Activated CD4-positive, alpha-beta T cell treated with anti-CD3 and anti-CD28 coated beads, Interleukin-2, amount 10 ng/mL, durations not matched to agents 24 days and 14 days (primary cell): ENCODE measurements around the gene HCK. TPM values are rescaled to one million over a fixed set of nuclear protein-coding genes. Genes with fewer than 3 reads are reported as not detected.
A peak's percentile ranks its signal among the peaks of the same experiment; 100 is the strongest.
"Not testable (repeated sequence)": the region's sequence is repeated elsewhere in the genome, so short reads cannot be mapped to it uniquely, and the experiment has no call there.

Source experiments
- DNase-seq: peaks from one replicate; pipeline ENCODE4 v3.0.0; 2022
- H3K27ac Mint-ChIP-seq: one replicate; pipeline ENCODE4 v1.8.0; 2022; ENCODE audit warnings: mild to moderate bottlenecking, mixed read lengths
- H3K27me3 Mint-ChIP-seq: one replicate; pipeline ENCODE4 v1.8.0; 2022; ENCODE audit warnings: mixed read lengths
- H3K36me3 Mint-ChIP-seq: one replicate; pipeline ENCODE4 v1.8.0; 2022; ENCODE audit warnings: low read depth, mild to moderate bottlenecking, mixed read lengths
- H3K4me1 Mint-ChIP-seq: one replicate; pipeline ENCODE4 v1.8.0; 2021; ENCODE audit warnings: mixed read lengths
- H3K4me3 Mint-ChIP-seq: one replicate; pipeline ENCODE4 v1.8.0; 2022; ENCODE audit warnings: mild to moderate bottlenecking, moderate library complexity, mixed read lengths
- H3K9me3 Mint-ChIP-seq: one replicate; pipeline ENCODE4 v1.8.0; 2021; ENCODE audit warnings: mixed read lengths
- intact Hi-C: fragments of 100-400 bp; cut with micrococcal nuclease; formaldehyde crosslinking; loops from one replicate; pipeline ENCODE4 v1.15.1; 2023
- total RNA-seq: library from RNA; stranded (reverse); gene quantifications from 2 replicates; pipeline ENCODE4 v1.2.3, GENCODE V29; 2022

HCK gene
- total RNA-seq, 1 donor from 2014 or later = not detected

DNA sequence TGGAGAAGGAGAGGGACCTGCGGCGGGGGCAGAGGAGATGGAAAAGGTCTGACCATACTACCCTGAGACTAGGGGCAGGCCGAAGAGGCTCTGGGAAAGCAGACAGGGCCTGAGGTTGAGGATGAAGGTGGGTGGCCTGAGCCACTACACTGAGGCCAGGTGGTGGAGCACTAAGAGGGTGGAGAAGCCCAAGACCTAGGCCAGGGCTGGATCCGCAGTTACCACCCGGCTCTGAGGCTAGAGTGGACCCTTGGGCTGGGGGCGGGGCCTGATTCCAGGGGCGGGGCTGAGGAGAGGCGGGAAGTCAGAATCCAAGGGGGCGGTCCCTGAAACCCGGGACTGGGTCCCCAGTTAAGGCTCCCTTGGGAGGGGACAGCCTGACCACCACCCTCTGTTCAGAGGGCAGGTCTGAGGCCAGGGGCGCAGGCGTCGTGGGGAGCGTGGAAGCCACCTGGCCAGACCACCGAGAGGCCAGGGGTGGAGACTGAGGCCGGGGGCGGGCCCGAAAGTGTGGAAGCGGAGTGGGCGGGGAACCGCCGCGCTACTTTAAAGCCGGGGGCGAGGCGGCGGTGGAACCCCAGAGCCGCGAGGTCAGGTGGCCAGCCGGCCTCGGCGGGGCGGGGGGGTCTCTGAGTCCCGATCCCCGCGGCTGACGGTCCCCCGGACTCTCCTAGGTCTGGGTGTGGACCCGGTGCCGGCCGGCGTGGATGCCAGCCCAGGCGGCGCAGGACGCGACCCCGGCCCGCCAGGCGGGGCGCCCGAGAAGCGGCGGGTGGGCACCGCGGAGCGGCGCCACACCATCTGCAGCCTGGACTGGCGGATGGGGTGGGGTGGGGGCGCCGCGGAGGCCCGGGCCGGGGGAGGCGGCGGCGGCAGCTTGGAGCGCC, 33.5 kb upstream of the HCK start:
- H3K9me3 Mint-ChIP-seq = no peaks in the 10 kb centered on the region
- DNase-seq = peak; percentile 82
- H3K4me3 Mint-ChIP-seq = peak overlapping the region; percentile 83
- peaks cover 71% of the 10 kb centered on the region for H3K27me3 Mint-ChIP-seq
- H3K36me3 Mint-ChIP-seq = no peaks in the 10 kb centered on the region
- intact Hi-C loops = loop anchor here (5.0 kb wide), 1 partner anchor 66 kb away; the partner anchor contains the start of gene PDRG1
- H3K27ac Mint-ChIP-seq = no peak overlapping the region
- H3K4me1 Mint-ChIP-seq = peaks cover 18% of the 10 kb centered on the region

DNA sequence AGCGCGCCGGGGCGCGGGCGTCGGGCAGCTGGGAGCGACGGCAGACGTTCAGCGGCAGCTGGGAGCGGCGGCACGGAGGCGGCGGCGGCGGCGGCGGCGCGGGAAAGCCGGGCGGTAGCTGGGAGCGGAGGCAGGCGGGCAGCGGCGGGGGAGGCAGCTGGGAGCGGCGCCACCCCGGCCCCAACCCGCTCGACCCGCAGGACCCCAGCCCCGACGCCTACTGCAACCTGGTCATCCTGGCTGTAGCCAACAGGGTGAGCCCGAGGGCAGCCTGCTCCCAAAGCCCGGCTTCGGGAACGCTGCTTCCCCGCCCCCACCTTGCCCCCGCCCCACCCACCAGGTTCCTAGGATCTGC, 32.9 kb upstream of the HCK start:
- H3K36me3 Mint-ChIP-seq = no peaks in the 10 kb centered on the region
- peaks cover 73% of the 10 kb centered on the region for H3K27me3 Mint-ChIP-seq
- H3K4me3 Mint-ChIP-seq = peak overlapping the region; percentile 85
- no peaks in the 10 kb centered on the region for H3K9me3 Mint-ChIP-seq
- intact Hi-C loops = loop anchor here (5.0 kb wide), 1 partner anchor 67 kb away; the partner anchor contains the start of gene PDRG1
- no peak overlapping the region for H3K27ac Mint-ChIP-seq
- H3K4me1 Mint-ChIP-seq = peaks cover 18% of the 10 kb centered on the region
- no peak for DNase-seq

DNA sequence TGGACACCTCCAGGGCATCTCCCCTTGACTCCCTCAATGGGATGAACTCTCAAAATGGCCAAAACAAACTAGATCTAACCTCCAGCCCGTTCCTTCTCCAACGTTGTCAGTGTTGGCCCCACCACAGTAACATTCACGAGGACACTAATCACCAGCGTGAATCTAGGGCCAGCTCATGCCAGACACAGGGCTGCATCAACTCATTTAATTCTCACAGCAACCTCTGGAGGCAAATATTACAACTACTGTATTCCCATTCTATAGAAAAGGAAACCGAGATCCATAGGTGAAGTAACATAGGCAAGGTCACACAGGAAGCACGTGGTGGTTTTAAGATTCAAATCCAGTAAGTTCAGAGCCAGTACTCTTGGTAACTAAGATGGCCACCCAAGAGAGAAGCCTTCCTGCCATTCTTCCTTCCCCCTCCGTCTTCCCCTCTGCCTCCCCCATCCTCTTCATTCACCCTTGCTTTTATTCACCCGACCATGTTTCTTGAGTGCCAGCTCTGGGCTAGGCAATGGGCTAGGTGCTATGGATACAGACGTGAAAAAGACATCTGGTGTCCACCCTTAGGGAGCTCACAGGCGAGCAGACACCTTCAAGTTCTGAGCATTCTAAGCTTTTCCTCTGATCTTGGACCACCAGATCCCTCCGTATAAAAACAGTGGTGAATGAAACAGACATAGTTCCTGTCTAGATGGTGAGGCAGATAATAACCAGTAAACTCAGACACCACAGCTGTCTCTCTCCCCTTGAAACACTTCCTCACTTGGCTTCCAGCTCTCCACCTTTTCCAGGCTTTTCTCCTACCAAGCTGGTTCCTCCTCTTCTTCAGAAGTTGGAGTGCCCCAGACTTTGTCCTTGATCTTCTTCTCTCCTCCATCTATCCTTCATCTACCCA, 32.2 kb upstream of the HCK start:
- intact Hi-C loops = loop anchor here (5.0 kb wide), 1 partner anchor 68 kb away; the partner anchor contains the start of gene PDRG1
- Mint-ChIP-seq H3K27me3 (peaks cover 68% of the 10 kb centered on the region), H3K27ac (no peak overlapping the region), H3K4me1 (peaks cover 18% of the 10 kb centered on the region), H3K4me3 (peak overlapping the region; percentile 85), H3K9me3 (no peaks in the 10 kb centered on the region), H3K36me3 (no peaks in the 10 kb centered on the region)
- no peak for DNase-seq

DNA sequence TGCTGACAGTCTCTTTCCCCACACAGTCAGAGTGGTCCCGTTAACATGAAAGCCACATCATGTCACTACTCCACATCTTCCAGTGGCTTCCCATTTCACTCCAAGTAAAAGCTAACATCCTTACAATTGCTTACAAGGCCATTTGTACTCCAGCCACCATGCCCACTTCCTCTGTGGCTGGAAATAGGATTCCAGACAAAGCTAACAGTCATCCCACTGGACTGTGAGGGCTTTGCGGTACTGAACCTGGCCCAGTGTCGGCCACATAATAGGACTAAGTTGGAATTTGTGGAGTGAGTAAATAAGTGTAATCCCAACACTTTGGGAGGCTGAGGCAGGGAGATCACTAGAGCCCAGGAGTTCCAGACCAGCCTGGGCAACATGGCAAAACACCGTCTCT, 31.0 kb upstream of the HCK start:
- no peaks in the 10 kb centered on the region for H3K36me3 Mint-ChIP-seq
- no peak overlapping the region for H3K27ac Mint-ChIP-seq
- peaks cover 18% of the 10 kb centered on the region for H3K4me1 Mint-ChIP-seq
- no peaks in the 10 kb centered on the region for H3K9me3 Mint-ChIP-seq
- DNase-seq = no peak
- H3K4me3 Mint-ChIP-seq = no peak overlapping the region
- intact Hi-C loops = no loop called here
- peaks cover 65% of the 10 kb centered on the region for H3K27me3 Mint-ChIP-seq

DNA sequence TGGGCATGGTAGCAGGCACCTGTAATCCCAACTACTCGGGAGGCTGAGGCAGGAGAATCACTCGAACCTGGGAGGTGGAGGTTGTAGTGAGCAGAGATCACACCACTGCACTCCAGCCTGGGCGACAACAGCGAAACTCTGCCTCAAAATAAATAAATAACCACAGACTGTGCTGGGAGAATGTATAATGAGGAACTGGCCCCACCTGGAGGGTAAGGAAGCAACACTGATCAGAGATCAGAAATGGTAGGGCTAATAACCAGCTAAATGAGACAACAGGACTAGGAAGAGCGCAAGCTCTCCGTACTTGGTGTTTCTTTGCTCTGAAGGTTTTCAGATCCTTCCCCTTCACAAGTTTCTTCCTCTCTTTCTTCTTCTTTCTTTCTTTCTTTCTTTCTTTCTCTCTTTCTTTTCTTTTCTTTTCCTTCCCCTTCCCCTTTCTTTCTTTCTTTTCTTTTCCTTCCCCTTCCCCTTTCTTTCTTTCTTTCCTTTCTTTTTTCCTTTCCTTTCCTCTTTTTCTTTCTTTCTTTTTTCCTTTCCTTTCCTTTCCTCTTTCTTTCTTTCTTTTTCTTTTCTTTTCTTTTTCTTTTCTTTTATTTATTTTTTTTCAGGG, 27.3 kb upstream of the HCK start:
- H3K4me1 Mint-ChIP-seq = peaks cover 7% of the 10 kb centered on the region
- H3K36me3 Mint-ChIP-seq = no peaks in the 10 kb centered on the region
- no peak for DNase-seq
- no peaks in the 10 kb centered on the region for H3K9me3 Mint-ChIP-seq
- intact Hi-C loops = no loop called here
- no peak overlapping the region for H3K27ac Mint-ChIP-seq
- no peak overlapping the region for H3K4me3 Mint-ChIP-seq
- peaks cover 49% of the 10 kb centered on the region for H3K27me3 Mint-ChIP-seq

DNA sequence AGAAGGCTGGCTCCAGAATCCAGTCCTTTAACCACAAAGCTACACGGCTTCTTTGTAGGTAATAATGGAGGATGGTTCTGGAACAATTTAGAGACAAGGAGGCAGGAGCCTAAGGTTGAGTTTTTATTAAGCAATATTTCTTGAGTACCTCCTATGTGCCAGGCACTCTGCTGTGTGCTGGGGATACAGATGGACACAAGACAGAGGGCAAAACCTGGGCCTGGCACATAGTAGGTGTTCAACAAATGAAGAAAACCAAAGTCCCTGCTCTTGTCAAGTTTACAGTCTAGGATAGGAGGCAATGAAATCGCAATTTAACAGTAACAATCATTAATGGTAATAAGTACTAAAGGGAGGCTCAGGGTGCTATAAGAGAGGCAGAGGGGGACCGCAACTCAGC, 24.4 kb upstream of the HCK start:
- intact Hi-C loops = no loop called here
- H3K27me3 Mint-ChIP-seq = peaks cover 35% of the 10 kb centered on the region
- no peak for DNase-seq

DNA sequence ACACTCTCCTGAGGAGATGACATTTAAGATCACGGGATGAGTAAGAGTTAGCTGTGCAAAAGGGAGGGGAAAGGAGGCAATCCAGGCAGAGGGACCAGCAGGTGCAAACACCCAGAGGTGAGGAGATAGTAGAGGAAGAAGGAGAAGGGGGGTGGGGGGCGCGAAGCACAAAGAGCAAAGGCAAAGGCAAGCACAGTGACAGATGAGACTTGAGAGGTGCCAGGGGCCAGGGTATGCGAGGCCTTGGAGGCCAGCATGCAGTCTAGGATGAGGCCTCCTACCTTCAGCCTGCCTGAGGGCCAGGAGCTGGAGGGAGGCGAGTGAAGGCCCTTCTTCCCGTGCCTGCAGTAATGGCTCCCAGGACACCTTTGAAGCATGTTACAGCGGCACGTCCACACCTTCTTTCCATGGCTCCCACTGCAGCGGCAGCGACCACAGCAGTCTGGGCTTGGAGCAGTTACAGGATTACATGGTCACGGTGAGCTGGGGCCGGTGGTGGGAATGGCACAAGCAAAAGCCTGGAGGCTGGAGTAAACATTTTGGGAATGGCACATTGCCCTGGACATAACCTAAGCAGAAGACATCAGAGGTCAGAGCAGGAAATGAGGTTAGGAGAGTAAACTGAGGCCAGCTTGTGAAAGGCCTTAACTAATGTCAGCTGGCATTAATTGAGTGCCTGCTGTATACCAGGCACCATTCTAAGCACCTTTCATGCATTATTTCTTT, 23.2 kb upstream of the HCK start:
- DNase-seq = no peak
- H3K27ac Mint-ChIP-seq = no peak overlapping the region
- no peak overlapping the region for H3K4me3 Mint-ChIP-seq
- intact Hi-C loops = no loop called here
- peaks cover 36% of the 10 kb centered on the region for H3K27me3 Mint-ChIP-seq
- no peaks in the 10 kb centered on the region for H3K36me3 Mint-ChIP-seq
- H3K9me3 Mint-ChIP-seq = no peaks in the 10 kb centered on the region
- H3K4me1 Mint-ChIP-seq = no peaks in the 10 kb centered on the region

More for the DNA sequence above, 24.4 kb upstream of the HCK start:
- Mint-ChIP-seq H3K4me1 (no peaks in the 10 kb centered on the region), H3K36me3 (no peaks in the 10 kb centered on the region), H3K4me3 (no peak overlapping the region), H3K9me3 (no peaks in the 10 kb centered on the region), H3K27ac (no peak overlapping the region)

DNA sequence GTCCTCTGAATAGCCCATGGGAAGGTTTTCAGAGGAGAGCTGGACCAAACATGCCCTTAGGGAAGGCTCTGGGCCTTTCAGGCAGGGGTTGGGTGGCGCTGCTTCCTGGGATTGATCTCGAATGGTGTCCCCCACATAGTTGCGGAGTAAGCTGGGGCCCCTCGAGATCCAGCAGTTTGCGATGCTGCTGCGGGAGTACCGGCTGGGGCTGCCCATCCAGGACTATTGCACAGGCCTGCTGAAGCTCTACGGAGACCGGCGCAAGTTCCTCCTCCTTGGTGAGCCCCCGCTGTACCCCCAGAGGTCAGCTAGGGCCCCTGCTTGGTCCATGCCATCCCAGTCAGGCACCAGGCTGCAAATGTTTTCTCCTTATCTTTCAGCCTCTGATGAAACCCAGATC, 22.5 kb upstream of the HCK start:
- no peak for DNase-seq
- no peak overlapping the region for H3K4me3 Mint-ChIP-seq
- intact Hi-C loops = no loop called here
- peaks cover 36% of the 10 kb centered on the region for H3K27me3 Mint-ChIP-seq
- H3K27ac Mint-ChIP-seq = no peak overlapping the region
- no peaks in the 10 kb centered on the region for H3K4me1 Mint-ChIP-seq
- no peaks in the 10 kb centered on the region for H3K36me3 Mint-ChIP-seq
- H3K9me3 Mint-ChIP-seq = no peaks in the 10 kb centered on the region

DNA sequence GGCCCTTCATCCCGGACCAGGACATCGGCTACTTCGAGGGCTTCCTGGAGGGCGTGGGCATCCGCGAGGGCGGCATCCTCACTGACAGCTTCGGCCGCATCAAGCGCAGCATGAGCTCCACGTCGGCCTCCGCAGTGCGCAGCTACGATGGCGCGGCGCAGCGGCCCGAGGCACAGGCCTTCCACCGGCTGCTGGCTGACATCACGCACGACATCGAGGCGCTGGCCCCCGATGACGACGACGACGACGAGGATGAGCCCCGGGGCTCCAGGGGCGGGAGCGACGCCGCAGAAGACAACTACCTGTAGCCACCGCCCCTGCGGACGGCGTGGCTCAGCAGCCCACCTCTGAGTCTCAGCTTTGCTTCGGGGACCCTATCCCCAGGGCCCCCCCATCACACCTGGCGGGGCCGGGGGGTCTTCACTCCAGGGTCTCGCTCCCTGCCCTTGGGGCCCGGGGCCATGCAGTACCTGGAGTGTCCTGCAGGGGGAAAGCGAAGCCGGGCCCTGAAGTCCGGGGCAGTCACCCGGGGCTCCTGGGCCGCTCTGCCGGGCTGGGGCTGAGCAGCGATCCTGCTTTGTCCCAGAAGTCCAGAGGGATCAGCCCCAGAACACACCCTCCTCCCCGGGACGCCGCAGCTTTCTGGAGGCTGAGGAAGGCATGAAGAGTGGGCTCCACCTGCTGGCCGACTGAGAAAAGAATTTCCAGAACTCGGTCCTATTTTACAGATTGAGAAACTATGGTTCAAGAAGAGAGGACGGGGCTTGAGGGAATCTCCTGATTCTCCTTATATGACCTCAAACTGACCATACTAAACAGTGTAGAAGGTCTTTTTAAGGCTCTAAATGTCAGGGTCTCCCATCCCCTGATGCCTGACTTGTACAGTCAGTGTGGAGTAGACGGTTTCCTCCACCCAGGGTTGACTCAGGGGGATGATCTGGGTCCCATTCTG, 20.8 kb upstream of the HCK start:
- intact Hi-C loops = loop anchor here (1.0 to 10.0 kb wide), 3 partner anchors 61 to 206 kb away; no protein-coding TSS in a partner anchor
- no peaks in the 10 kb centered on the region for H3K9me3 Mint-ChIP-seq
- no peaks in the 10 kb centered on the region for H3K36me3 Mint-ChIP-seq
- no peak overlapping the region for H3K27ac Mint-ChIP-seq
- peaks cover 39% of the 10 kb centered on the region for H3K27me3 Mint-ChIP-seq
- DNase-seq = peak; percentile 84
- H3K4me1 Mint-ChIP-seq = no peaks in the 10 kb centered on the region
- peak overlapping the region; percentile 27 for H3K4me3 Mint-ChIP-seq

DNA sequence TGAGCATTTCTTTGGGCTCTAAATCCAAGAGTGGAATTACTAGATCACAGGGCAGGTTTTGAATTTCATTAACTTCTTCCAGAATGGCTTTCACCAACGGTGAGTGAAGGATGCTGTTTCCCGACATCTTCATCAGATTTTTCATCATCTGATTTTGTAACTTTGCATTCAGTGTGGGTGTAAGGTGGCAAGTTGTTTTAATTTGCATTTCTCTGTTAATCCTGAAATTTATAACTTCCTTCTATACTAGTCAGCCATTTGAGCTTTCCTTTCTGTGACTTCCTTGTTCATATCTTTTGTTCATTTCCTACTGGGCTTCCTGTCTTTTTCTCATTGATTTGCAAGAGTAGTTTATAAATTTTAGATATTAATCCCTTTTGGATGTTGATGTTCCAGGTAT, 18.7 kb upstream of the HCK start:
- DNase-seq = no peak
- Mint-ChIP-seq H3K27ac (no peak overlapping the region), H3K4me1 (peaks cover 2% of the 10 kb centered on the region), H3K9me3 (no peaks in the 10 kb centered on the region), H3K27me3 (peaks cover 44% of the 10 kb centered on the region), H3K4me3 (no peak overlapping the region), H3K36me3 (no peaks in the 10 kb centered on the region)
- intact Hi-C loops = loop anchor here (5.0 to 10.0 kb wide), 2 partner anchors 181 to 209 kb away; no protein-coding TSS in a partner anchor

DNA sequence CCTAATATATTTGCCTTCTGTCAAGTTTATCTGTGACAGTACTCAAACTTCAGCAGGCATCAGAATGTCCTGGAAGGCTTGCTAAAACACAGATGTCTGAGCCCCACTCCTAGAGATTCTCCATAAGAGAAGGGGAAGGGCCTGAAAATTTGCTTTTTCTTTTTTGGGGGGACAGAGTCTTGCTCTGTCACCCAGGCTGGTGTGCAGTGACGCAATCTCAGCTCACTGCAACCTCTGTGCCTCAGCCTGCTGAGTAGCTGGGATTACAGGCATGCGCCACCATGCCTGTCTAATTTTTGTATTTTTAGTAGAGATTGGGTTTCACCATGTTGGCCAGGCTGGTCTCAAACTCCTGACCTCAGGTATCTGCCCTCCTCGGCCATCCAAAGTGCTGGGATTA, 18.3 kb upstream of the HCK start:
- not testable (repeated sequence) for H3K27ac Mint-ChIP-seq, H3K4me1 Mint-ChIP-seq, H3K4me3 Mint-ChIP-seq, H3K36me3 Mint-ChIP-seq, H3K9me3 Mint-ChIP-seq, DNase-seq
- peaks cover 45% of the 10 kb centered on the region for H3K27me3 Mint-ChIP-seq
- intact Hi-C loops = loop anchor here (5.0 to 10.0 kb wide), 2 partner anchors 181 to 209 kb away; no protein-coding TSS in a partner anchor
